Stimulated activated CD8-positive, alpha-beta memory T cell treated with anti-CD3 and anti-CD28 coated beads, Interleukin-4, amount 100 ng/mL, for 24 hours (primary cell): ENCODE results near the gene MRTFA.

Experiments
- DNase-seq: peaks from one replicate; pipeline ENCODE4 v3.0.0-alpha.2; 2020; ENCODE audit warnings: low read depth

The MRTFA gene

GRCh38 chr22:40463017-40463631 is 173.4 kb downstream of the MRTFA start:
- DNase-seq = peak; percentile 27

GRCh38 chr22:40462195-40462984 is 174.1 kb downstream of the MRTFA start:
- no peak for DNase-seq

GRCh38 chr22:40453671-40454070 is 182.8 kb downstream of the MRTFA start:
- DNase-seq = no peak

- no peak for DNase-seq
Measured at GRCh38 chr22:40452730-40453487, 183.6 kb downstream of the MRTFA start.

- no peak for DNase-seq
Measured at GRCh38 chr22:40451210-40451609, 185.3 kb downstream of the MRTFA start.

GRCh38 chr22:40450616-40451015 is 185.9 kb downstream of the MRTFA start:
- no peak for DNase-seq

- DNase-seq = no peak
Measured at GRCh38 chr22:40449676-40450035, 186.9 kb downstream of the MRTFA start.

GRCh38 chr22:40446203-40446602 is 190.3 kb downstream of the MRTFA start:
- no peak for DNase-seq

- DNase-seq = no peak
Measured at GRCh38 chr22:40444178-40444831, 192.2 kb downstream of the MRTFA start.

- no peak for DNase-seq
Measured at GRCh38 chr22:40443732-40444131, 192.8 kb downstream of the MRTFA start.

- DNase-seq = no peak
Measured at GRCh38 chr22:40441761-40442390, 194.6 kb downstream of the MRTFA start.

GRCh38 chr22:40436505-40437431 is 199.8 kb downstream of the MRTFA start:
- no peak for DNase-seq

- no peak for DNase-seq
Measured at GRCh38 chr22:40434745-40435144, 201.8 kb downstream of the MRTFA start.

- no peak for DNase-seq
Measured at GRCh38 chr22:40434106-40434505, 202.4 kb downstream of the MRTFA start.

- no peak for DNase-seq
Measured at GRCh38 chr22:40433416-40434090, 203.0 kb downstream of the MRTFA start.

GRCh38 chr22:40432625-40433024 is 203.9 kb downstream of the MRTFA start:
- no peak for DNase-seq

- no peak for DNase-seq
Measured at GRCh38 chr22:40432157-40432556, 204.4 kb downstream of the MRTFA start.

- no peak for DNase-seq
Measured at GRCh38 chr22:40430991-40431390, 205.5 kb downstream of the MRTFA start.

GRCh38 chr22:40429481-40429880 is 207.0 kb downstream of the MRTFA start:
- no peak for DNase-seq

GRCh38 chr22:40428796-40429195 is 207.7 kb downstream of the MRTFA start:
- no peak for DNase-seq
